Fibroblast of the conjunctiva (primary cell): ENCODE data around the gene TBC1D16.

Experiments used
- DNase-seq: peaks from one replicate; pipeline ENCODE4 v3.0.0-alpha.2; 2010; ENCODE audit warnings: low read depth

TBC1D16 gene

GRCh38 chr17:79888811-79889634 is 146.6 kb downstream of the TBC1D16 start:
- no peak for DNase-seq

GRCh38 chr17:79888009-79888540 is 147.6 kb downstream of the TBC1D16 start:
- DNase-seq = no peak

GRCh38 chr17:79887451-79887991 is 148.2 kb downstream of the TBC1D16 start:
- DNase-seq = no peak

GRCh38 chr17:79883202-79883601 is 152.5 kb downstream of the TBC1D16 start:
- no peak for DNase-seq
